ENCODE results near the gene ATG9B. TPM values are rescaled to one million over a fixed set of nuclear protein-coding genes. Genes with fewer than 3 reads are reported as not detected.
A peak's percentile ranks its signal among the peaks of the same experiment; 100 is the strongest.

The ATG9B gene
- total and polyA plus RNA-seq, 2 of the 13 experiments (the other 11 are each of a cell fraction or from before 2014, with no cell fraction given), result 0.24 TPM; not detected in 1

GRCh38 chr7:151017953-151018420 lies 6.3 kb downstream of the ATG9B start (continued):
- TF ChIP-seq PHF20 (CRISPR knock-in tag; IDR thresholded peaks at IDR 0.05), result no peak
- TF ChIP-seq GPBP1L1 (CRISPR knock-in tag; IDR thresholded peaks at IDR 0.05), result no peak
- TF ChIP-seq LBX2 (CRISPR knock-in tag; IDR thresholded peaks at IDR 0.05; ENCODE audit: borderline replicate concordance), result no peak
- TF ChIP-seq ARID3A (IDR thresholded peaks at IDR 0.05; ENCODE audit: low read depth, low read length), result no peak
- no peak; the same call in 1 of the 2 replicates for TF ChIP-seq HOXA3 (CRISPR knock-in tag; IDR thresholded peaks at IDR 0.05)
- no peak for TF ChIP-seq MYPOP (CRISPR knock-in tag; IDR thresholded peaks at IDR 0.05)
- TF ChIP-seq PREB (CRISPR knock-in tag; IDR thresholded peaks at IDR 0.05), result no peak
- TF ChIP-seq PCBP1 (IDR thresholded peaks at IDR 0.05; ENCODE audit: borderline replicate concordance, low read depth, low read length), result 0 out of 2 replicates have a peak, but pooled peaks have one; percentile 49
- no peak for TF ChIP-seq ZNF879 (CRISPR knock-in tag; IDR thresholded peaks at IDR 0.05)
- 0 out of 2 replicates have a peak, but pooled peaks have one; percentile 27 for TF ChIP-seq SPEN (CRISPR knock-in tag; IDR thresholded peaks at IDR 0.05; ENCODE audit: low read depth)
- 0 out of 2 replicates have a peak, but pooled peaks have one; percentile 43 for TF ChIP-seq THRA (CRISPR knock-in tag; IDR thresholded peaks at IDR 0.05; ENCODE audit: borderline replicate concordance)
- no peak for TF ChIP-seq SMYD3 (CRISPR knock-in tag; IDR thresholded peaks at IDR 0.05)
- TF ChIP-seq XBP1 (CRISPR knock-in tag; IDR thresholded peaks at IDR 0.05), result no peak
- TF ChIP-seq ZNF24 (IDR thresholded peaks at IDR 0.05), result no peak
- TF ChIP-seq PATZ1 (CRISPR knock-in tag; IDR thresholded peaks at IDR 0.05), result no peak
- no peak for TF ChIP-seq ZNF644 (CRISPR knock-in tag; IDR thresholded peaks at IDR 0.05; ENCODE audit: low read depth)
- TF ChIP-seq ADNP (CRISPR knock-in tag; IDR thresholded peaks at IDR 0.05), result no peak
- no peak for TF ChIP-seq ZNF781 (CRISPR knock-in tag; IDR thresholded peaks at IDR 0.05; ENCODE audit: borderline replicate concordance, not compliant biosample characterization)
- no peak for TF ChIP-seq BRCA1 (CRISPR knock-in tag; IDR thresholded peaks at IDR 0.05)
